22Rv1 (cell line): Measurements from ENCODE around the gene PCCA.

ENCODE experiments used
- H3K27ac ChIP-seq: fragments of 450-650 bp; 2 replicates; pipeline ENCODE4 v1.5.1; 2017
- ZFX ChIP-seq: fragments of 450-650 bp; IDR thresholded peaks from 2 replicates; pipeline ENCODE4 v1.6.1; 2017; ENCODE audit warnings: antibody characterized with exemption, borderline replicate concordance
- TF ChIP-seq, protein P1 (sequence below): fragments of 450-650 bp; IDR thresholded peaks from 2 replicates; pipeline ENCODE4 v1.5.1; 2017; ENCODE audit warnings: mild to moderate bottlenecking

PCCA gene

DNA sequence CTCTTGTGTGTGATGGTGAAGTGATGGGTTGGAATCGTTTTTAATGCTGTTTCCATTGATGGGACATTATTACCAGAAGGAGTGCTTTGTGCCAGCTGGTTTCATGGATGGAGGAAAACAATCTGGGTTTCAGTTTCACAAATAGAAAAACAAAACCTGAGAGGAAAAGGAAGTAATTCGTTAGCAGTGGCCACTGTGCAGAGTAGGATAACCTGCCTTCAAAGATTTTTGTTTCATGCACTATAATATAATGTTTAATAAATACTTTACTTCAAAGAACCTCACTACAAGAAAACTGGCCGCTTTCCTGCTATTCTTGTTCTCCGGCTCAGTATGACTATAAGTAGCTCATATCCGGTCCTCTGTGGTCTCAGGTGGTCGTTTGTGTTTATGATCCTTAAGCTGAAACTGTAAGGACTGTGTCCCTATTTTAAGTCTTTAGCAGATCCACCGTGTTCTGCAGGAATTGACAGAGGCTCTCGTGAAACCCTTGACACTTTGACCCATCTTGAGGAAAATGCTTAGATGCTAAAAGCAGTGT lies 395.0 kb downstream of the PCCA start:
- TF ChIP-seq, protein P1, sequence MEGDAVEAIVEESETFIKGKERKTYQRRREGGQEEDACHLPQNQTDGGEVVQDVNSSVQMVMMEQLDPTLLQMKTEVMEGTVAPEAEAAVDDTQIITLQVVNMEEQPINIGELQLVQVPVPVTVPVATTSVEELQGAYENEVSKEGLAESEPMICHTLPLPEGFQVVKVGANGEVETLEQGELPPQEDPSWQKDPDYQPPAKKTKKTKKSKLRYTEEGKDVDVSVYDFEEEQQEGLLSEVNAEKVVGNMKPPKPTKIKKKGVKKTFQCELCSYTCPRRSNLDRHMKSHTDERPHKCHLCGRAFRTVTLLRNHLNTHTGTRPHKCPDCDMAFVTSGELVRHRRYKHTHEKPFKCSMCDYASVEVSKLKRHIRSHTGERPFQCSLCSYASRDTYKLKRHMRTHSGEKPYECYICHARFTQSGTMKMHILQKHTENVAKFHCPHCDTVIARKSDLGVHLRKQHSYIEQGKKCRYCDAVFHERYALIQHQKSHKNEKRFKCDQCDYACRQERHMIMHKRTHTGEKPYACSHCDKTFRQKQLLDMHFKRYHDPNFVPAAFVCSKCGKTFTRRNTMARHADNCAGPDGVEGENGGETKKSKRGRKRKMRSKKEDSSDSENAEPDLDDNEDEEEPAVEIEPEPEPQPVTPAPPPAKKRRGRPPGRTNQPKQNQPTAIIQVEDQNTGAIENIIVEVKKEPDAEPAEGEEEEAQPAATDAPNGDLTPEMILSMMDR = no peak
- TF ChIP-seq ZFX = no peak
- no peak overlapping the region for H3K27ac ChIP-seq

DNA sequence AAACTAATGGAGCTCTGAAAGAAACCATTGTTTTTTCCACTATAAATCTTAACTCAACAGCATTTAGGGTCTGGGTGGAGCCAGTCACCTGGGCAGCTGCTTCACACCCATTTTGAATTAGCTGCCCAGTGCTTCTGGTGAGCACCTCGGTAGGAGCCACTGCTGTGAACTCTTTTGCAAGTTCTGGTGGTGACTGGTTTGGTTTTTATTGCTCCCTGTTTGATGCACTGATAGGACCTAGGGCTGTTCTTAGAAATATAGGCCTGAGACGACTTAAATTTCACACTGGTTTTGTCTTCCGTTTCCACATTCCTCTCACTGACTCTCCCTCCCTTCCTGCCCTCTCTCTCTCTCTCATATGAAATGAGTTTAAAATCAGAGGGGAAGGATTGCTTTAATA lies 395.8 kb downstream of the PCCA start:
- no peak for TF ChIP-seq ZFX
- TF ChIP-seq, protein P1 = no peak
- no peak overlapping the region for H3K27ac ChIP-seq

DNA sequence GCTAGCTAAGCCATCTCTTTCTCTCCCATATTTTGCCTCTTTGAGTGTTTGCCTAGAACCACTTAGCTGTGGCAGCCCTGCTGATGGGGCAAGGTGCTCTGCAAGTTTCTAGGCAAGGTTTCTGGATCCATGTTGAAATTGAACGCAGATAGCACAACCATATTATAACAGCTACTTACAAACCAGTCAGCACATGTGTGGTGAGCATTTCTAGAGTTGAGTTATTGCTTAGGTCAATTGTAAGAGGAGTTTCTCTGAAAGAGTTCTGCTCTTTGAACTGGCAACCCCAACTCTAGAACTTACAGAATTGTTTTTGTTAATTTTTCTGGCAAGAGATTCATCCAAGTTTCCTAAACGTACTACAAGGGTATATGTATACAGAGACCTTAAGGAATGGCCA lies 396.4 kb downstream of the PCCA start:
- TF ChIP-seq, protein P1 = no peak
- TF ChIP-seq ZFX = no peak
- no peak overlapping the region for H3K27ac ChIP-seq

DNA sequence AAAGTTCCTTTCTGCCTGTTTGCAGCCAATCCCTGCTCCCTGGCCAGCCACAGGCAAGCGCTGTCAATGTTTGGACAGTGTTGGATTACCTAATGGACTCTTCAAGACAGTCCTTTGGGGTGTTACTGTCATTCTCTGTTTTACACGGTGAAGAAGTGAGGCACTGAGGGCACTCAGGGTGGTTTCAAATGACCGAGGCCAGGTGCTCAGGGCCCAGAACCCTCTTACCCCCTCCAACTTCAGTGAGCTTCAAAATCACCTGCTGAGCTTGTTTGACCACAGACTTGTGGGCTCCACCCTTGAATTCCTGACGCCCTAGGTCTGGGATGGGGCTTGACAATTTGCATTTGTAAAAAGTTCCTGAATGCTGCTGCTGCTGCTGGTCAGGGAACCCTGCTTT lies 401.8 kb downstream of the PCCA start:
- TF ChIP-seq, protein P1 = no peak
- no peak for TF ChIP-seq ZFX
- no peak overlapping the region for H3K27ac ChIP-seq

DNA sequence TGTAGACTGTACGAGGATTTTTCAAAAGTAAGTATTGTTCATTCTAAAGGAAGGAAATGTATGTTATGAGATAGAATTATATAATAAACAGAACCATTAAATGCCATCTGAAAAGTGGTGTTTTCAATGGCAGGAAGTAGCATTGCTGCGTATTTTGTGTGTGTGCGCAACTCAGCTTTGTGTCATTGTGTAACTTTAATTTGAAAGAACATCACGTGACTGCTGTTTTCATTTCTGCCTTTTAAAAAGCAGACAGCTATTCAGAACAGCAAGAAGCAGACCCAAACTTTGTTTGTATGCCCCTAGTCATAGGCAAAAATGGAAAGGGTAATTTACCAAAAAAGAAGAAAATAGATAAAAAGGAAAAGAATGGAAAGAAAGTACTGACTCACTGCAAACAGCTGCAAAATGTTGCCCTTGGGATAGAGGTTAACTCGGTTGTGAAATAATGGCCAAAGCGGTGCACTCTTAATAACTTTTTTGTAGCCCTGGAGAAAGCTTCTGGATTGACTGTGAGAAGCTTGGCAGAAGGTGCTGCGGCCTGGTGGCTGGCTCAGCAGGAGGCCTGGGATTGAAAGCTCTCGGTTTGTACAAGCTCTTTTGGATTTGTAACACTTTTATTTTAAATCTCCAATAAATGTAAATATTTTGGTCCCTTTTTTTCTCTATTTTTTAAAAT lies 402.4 kb downstream of the PCCA start:
- H3K27ac ChIP-seq = no peak overlapping the region
- TF ChIP-seq ZFX = no peak
- TF ChIP-seq, protein P1 = no peak

DNA sequence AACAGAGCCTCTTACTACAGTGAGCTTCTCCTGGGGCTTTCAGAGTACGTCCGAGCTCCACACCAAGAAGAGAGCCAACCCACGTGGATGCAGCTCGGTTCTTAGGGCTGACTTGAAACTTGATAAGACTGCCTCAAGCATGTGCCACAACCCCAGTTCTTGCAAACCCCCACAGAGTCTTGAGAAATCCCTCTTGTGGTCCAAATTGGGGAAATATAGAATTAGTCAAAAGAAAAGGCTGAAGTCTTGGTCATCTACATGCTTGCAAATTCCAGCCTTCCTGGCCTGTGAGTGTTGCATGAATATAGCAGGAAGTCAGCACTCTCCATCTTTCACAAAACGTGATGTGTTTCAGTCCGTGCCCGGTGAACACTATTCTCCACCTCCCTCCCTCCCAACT lies 404.5 kb downstream of the PCCA start:
- TF ChIP-seq ZFX = no peak
- TF ChIP-seq, protein P1 = no peak
- H3K27ac ChIP-seq = no peak overlapping the region

DNA sequence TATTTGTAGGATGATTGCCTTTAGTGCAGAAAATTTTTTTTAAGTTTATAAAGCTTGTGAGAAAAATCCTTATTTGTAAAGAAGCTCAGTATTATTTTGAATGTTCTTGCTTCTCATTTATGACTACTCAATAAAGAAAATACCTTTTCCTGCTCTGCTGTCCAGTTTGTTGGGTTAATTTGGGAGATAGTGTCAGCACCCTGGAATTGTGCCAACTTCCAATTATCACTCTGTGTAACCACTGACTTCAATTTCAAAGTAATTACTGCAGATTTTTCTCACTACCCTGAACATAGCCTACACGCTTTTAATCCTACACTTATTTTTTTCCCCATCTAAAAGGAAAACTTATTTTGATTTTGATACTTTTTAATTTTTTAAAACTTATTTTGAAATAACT lies 406.6 kb downstream of the PCCA start:
- TF ChIP-seq ZFX = no peak
- no peak overlapping the region for H3K27ac ChIP-seq

DNA sequence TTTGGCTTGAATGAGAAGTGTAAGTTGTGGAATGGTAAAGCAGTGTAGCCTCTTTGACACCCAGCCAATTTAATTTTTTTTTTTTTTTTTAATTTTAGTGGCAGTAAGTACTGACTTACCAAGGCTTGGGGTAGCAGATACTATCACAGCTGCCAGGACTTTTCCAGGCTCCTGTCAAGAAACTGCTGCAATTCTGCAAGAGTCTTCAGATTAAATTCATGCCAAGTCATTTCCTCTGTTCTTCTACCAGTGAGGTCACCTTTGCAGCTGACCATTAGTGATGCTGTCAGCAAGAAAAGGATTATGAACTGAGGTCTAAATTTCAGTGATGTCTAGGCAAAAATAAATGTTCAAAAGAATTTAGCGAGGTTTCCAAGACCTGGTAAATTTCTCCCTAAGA lies 408.5 kb downstream of the PCCA start:
- no peak overlapping the region for H3K27ac ChIP-seq
- TF ChIP-seq, protein P1 = no peak
- TF ChIP-seq ZFX = no peak
